Fibroblast of pulmonary artery (primary cell): ENCODE data around the gene C17orf107.
"Not testable (repeated sequence)": the region's sequence is repeated elsewhere in the genome, so short reads cannot be mapped to it uniquely, and the experiment has no call there.

Experiments
- DNase-seq: peaks from one replicate; pipeline ENCODE4 v3.0.0-alpha.2; 2010; ENCODE audit warnings: low read depth
- H3K4me3 ChIP-seq: replicated peaks from 2 replicates; pipeline ENCODE4 v1.5.1; 2011; ENCODE audit warnings: low read depth, mild to moderate bottlenecking, control low read depth, low read length, moderate library complexity
- TF ChIP-seq, protein P1 (sequence below): IDR thresholded peaks from 2 replicates; pipeline ENCODE4 v1.5.1; 2011; ENCODE audit warnings: mild to moderate bottlenecking, control low read depth, low read length, inconsistent platforms; ENCODE audit errors: missing control alignments

Gene C17orf107

DNA sequence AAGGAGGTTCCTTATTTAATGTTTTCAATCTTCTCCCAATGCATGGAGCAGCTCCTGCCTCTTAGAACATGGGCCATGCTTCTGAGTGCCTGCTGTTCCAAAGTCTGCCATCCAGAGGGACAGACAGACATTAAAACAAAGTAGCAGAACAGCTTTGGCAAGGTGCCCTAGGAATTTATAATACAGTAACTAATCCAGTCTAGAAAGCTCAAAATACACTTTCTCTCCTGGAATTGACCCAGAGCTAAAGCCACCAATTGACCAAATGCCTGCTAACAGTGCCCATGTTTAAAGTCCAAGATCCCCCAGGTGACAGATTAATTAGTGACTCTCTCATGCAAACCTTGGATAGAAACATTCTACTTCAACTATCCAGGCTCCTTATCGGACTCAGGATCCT lies 14.7 kb downstream of the C17orf107 start:
- H3K4me3 ChIP-seq, result no peak overlapping the region
- TF ChIP-seq, protein P1, sequence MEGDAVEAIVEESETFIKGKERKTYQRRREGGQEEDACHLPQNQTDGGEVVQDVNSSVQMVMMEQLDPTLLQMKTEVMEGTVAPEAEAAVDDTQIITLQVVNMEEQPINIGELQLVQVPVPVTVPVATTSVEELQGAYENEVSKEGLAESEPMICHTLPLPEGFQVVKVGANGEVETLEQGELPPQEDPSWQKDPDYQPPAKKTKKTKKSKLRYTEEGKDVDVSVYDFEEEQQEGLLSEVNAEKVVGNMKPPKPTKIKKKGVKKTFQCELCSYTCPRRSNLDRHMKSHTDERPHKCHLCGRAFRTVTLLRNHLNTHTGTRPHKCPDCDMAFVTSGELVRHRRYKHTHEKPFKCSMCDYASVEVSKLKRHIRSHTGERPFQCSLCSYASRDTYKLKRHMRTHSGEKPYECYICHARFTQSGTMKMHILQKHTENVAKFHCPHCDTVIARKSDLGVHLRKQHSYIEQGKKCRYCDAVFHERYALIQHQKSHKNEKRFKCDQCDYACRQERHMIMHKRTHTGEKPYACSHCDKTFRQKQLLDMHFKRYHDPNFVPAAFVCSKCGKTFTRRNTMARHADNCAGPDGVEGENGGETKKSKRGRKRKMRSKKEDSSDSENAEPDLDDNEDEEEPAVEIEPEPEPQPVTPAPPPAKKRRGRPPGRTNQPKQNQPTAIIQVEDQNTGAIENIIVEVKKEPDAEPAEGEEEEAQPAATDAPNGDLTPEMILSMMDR, result no peak
- DNase-seq, result peak; percentile 22

DNA sequence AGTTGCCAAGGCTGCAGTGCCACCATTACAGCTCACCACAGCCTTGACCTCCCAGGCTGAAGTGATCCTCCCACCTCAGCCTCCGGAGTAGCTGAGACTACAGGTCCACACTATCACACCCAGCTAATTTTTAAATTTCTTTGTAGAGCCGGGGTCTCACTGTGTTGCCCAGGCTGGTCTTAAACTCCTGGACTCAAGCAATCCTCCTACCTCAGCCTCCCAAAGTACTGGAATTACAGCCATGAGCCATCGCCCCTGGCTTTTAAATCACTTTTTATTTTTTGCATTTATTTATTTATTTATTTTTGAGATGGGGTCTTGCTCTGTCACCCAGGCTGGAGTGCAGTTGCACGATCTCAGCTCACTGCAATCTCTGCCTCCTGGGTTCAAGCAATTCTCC lies 15.2 kb downstream of the C17orf107 start:
- not testable (repeated sequence) for H3K4me3 ChIP-seq, DNase-seq

DNA sequence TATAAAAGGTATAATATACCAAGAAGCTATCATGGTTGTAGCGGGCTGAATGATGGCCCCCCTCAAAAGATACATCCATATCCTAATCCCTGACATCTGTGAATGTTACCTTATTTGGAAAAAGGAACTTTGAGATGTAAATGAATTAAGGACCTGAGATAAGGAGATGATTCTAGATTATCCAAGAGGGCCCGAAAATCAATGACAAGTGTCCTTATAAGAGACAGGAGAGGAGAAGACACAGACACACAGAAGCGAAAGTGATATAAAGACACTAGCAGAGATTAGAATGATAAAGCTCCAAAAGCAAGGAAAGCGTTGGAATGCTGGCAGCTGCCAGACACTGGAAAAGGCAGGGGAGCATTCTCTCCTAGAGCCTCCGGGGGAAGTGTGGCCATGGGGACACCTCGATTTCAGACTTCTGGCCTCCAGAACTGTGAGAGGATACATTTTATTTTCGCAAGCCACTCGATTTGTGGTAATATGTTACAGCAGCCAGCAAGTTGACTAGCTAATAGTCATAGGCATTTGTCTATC lies 20.2 kb downstream of the C17orf107 start:
- TF ChIP-seq, protein P1, result no peak
- no peak overlapping the region for H3K4me3 ChIP-seq
- DNase-seq, result no peak

DNA sequence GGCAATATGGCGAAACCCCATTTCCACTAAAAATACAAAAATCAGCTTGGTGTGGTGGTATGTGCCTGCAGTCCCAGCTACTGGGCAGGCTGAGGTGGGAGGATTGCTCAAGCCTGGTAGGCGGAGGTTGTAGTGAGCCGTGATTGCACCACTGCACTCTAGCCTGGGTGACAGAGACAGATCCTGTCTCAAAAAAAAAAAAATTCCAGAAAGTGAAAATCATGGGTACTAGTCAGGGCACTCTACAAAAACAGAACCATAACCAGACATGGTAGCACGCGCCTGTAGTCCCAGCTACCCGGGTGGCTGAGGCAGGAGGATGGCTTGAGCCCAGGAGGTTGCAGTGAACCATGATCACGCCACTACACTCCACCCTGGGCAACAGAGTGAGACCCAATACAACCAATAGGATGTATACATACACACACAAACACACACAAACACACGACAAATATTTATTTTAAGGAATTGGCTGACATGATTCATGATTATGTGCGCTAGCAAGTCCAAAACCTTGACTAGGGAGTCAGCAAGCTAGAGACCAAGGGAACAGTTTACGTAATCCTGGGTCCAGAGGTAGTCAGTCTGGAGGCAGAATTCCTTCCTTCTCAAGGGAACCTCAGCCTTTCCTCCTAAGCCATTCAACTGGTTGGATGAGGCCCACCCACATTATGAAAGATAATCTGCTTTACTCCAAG lies 21.2 kb downstream of the C17orf107 start:
- DNase-seq, result peak; percentile 69
- no peak overlapping the region for H3K4me3 ChIP-seq
- TF ChIP-seq, protein P1, result no peak

DNA sequence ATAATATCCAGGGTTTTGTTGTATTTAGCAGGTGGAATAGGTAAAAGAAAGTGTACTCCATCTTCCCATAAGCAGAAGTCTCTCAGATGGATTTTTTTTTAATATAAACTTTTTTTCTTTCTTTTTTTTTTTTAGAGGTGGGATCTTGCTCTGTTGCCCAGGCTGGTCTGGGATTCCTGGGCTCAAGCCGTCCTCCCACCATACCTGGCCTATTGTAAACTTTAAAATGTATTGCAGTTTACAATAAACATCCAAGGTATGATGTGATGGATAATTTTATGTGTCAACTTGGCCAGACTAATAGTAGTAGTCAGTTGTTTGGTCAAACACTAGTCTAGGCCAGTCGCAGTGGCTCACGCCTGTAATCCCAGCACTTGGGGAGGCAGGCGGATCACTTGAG lies 22.0 kb downstream of the C17orf107 start:
- no peak overlapping the region for H3K4me3 ChIP-seq
- TF ChIP-seq, protein P1, result no peak
- no peak for DNase-seq

DNA sequence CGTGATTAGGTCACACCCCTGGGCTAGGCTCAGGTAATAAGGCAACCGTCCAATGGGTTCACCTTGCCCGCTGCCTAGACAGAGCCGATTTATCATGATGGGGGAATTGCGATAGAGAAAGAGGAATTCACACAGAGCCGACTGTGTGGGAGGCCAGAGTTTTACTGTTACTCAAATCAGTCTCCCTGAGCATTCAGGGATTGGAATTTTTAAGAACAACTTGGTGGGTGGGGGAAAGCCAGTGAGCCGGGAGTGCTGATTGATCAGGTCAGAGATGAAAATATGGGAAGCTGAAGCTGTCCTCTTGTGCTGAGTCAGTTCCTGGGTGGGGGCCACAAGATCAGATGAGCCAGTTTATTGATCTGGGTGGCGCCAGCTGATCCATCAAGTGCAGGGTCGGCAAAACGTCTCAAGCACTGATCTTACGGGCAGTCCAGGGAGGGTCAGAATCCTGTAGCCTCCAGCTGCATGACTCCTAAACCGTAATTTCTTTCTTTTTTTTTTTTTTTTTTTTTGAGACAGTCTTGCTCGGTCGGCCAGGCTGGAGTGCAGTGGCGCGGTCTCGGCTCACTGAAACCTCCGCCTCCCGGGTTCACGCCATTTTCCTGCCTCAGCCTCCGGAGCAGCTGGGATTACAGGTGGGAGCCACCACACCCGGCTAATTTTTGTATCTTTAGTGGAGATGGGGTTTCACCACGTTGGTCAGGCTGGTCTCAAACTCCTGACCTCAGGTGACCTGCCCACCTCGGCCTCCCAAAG lies 27.4 kb downstream of the C17orf107 start:
- not testable (repeated sequence) for H3K4me3 ChIP-seq, DNase-seq

DNA sequence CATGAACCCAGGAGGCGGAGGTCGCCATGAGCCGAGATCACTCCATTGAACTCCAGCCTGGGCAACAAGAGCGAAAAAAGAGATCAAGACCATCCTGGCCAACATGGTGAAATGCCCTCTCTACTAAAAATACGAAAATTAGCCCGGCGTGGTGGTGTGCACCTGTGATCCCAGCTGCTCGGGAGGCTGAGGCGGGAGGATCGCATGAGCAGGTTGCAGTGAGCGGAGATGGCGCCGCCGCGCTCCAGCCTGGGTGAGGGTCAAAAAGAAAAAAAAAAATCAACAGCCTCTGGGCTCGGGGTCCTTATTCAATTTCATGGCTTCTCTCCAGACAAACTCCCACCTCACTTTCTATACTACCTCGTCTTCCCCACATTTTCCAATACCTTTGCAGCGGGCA lies 29.5 kb downstream of the C17orf107 start:
- DNase-seq, result no peak
- TF ChIP-seq, protein P1, result no peak
- H3K4me3 ChIP-seq, result no peak overlapping the region

DNA sequence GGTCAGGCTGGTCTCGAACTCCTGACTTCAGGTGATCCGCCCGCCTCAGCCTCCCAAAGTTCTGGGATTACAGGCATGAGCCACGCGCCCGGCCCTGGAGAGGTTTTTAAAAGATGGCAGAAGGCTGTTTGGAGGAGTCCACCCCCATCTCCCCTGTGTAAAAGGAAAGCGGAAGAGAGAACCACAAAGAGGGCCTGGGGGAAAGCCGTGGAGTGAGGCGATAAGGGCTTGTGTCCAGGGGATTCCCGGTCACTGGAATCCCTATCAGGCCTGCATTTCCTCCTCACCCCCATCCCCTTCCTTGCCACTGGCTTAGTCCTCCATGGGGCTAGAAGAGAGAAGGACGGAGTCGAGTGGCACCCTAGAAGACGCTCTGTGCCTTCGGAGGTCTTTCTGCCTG lies 32.6 kb downstream of the C17orf107 start, which contains the start of gene GP1BA:
TSS of gene GP1BA (plus strand) at position 315 of the 400 bp plus-strand sequence. CDS start 328 bp downstream, outside the sequence.
- TF ChIP-seq, protein P1, result no peak
- H3K4me3 ChIP-seq, result no peak within 1 kb of the TSS

More for the DNA sequence above, 32.6 kb downstream of the C17orf107 start, which contains the start of gene GP1BA:
- DNase-seq, result no peak
